Retinal pigment epithelial cell (primary cell): ENCODE results near the gene MED10.
A peak's percentile ranks its signal among the peaks of the same experiment; 100 is the strongest.

Experiments used
- DNase-seq: peaks from one replicate; pipeline ENCODE4 v3.0.0-alpha.2; 2010; ENCODE audit warnings: low read depth
- H3K4me3 ChIP-seq: 2 replicates; pipeline ENCODE4 v1.5.1; 2011; ENCODE audit warnings: mild to moderate bottlenecking, low read length, control low read depth, moderate library complexity
- TF ChIP-seq, protein P1 (sequence below): conservative IDR thresholded peaks from 2 replicates; pipeline ENCODE4 v1.5.1; 2011; ENCODE audit warnings: low read depth, low read length, control low read depth, inconsistent platforms

The MED10 gene

DNA sequence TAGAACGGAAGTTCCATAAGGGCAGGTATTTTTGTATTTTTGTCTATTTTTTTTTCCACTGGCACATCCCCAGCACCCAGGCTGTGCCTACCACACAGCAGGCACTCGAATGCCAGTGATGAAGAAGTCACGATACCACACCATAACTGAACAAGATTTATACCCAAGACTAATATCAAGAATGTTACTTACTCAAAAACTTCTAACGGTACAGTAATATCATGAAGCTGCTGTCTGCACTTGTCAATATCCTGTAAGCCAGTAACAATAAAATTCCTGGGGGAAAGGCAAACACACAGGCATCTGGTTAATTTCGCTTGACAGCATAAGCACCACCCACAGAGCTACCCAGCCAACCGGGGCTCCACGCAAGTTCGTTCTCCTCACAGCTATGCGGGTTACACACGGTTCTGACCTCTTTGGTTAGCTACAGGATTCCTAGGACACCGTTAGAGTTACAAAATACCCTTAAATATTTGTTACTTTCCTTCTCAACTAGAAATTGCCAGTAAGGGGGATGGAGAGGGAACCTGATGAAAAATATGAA lies 1.3 kb downstream of the MED10 start:
- TF ChIP-seq, protein P1, sequence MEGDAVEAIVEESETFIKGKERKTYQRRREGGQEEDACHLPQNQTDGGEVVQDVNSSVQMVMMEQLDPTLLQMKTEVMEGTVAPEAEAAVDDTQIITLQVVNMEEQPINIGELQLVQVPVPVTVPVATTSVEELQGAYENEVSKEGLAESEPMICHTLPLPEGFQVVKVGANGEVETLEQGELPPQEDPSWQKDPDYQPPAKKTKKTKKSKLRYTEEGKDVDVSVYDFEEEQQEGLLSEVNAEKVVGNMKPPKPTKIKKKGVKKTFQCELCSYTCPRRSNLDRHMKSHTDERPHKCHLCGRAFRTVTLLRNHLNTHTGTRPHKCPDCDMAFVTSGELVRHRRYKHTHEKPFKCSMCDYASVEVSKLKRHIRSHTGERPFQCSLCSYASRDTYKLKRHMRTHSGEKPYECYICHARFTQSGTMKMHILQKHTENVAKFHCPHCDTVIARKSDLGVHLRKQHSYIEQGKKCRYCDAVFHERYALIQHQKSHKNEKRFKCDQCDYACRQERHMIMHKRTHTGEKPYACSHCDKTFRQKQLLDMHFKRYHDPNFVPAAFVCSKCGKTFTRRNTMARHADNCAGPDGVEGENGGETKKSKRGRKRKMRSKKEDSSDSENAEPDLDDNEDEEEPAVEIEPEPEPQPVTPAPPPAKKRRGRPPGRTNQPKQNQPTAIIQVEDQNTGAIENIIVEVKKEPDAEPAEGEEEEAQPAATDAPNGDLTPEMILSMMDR = no peak
- H3K4me3 ChIP-seq = peak overlapping the region; percentile 93
- DNase-seq = no peak

DNA sequence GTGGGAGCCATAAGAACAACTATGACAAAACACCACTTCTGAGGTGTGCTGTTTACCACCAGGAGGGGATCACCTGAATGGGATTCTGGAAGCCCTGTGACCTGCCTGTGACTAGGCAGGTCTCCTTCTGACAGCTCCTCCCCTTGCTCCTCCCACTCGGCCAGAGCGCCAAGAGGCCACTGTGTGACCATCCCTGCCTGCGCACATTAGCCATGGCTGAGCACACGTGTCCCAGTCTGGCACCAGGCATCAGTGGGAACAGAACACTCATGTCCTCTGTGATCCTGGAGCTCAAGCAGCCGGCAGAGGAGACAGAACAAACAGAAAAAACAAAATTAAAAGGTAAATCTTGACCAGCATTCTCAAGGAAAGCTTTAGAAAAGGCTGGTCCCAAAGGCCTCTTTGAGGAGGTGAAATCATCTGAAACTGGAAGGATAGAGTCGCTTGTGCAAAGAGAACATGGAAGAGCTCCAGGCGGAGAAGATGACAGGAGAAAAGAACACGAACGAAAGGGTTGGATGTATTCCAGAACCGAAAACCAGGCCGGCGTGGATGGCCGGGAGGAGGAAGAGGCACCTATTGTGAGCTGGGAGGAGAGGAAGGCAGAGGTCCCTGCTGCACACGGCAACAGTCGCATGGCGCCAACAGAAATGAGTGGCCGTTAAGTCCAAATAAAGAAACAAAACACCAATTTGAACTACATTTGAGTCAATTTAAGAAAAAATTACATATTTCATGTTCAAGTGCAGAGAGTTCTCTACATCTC lies 5.1 kb downstream of the MED10 start:
- no peak overlapping the region for H3K4me3 ChIP-seq
- no peak for DNase-seq
- TF ChIP-seq, protein P1 = no peak

DNA sequence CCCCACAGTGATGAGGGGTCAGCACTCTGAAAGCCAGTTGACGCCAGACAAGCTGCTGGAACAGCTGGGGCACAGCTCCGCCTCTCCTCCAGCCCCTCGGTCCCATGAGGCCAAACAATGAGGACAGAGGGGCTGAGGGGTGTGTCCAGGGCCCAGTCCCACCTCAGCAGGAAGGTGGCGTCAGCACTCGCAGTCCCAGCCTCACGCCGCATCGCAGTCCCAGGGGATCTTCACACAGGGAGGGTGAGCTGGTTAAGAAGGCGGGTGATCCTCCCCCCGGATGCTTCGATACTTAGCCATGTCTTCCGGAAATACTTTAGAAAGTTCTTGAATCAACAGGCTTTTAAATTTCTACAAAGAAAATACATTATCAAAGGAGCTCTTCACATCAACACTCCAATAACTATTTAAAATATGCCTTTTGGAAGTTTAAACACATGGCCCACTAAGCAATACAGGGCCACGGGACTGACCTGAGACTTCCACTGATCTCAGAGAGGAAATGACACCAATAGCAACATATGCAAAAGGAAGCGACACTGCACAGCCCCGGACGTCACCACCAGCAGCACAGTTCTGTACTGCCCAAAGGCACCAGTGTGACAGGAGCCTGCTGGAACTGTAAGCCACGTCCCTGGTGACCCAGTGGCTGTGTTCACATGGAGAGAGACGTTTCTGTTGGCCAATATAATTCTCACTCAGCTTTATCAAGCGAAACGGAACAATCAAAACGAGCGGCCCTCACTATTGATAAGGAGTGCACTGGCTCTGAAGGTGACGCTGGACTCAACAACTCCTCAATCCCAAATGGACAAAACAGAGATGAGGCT lies 5.9 kb downstream of the MED10 start:
- H3K4me3 ChIP-seq = no peak overlapping the region
- TF ChIP-seq, protein P1 = no peak

DNA sequence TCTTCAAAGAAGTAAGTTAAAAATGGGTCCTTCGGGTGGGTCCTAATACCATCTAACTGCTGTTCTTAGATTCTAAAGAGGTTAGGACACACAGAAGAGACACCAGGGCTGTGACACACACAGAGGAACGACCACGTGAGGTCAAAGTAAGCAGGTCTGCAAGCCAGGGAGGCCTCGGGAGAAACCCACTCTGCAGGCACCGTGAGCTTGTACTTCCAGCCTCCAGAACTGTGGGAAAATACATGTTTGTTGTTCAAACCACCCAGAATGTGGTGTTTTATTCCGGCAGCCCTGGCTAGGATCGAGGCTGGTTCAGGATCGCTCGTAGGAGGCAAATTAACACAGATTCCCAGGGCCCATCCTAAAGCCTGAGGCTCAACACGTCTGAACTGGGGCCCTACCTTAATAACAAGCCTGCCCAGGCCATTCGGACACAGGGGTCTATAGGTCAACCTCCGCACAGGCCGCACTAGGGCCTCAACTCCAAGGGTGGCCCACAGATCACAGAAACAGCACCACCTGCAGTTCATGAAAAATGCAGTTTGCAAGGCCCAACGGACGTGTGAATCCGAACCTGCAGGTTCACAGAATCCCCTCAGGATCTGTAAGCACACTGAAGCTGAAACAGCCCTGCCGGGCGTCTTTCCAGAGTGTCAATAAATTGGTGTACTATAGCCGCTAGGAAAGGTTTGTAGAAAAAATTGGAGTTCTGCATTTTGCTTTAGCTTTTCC lies 7.1 kb downstream of the MED10 start:
- TF ChIP-seq, protein P1 = no peak
- H3K4me3 ChIP-seq = no peak overlapping the region
- DNase-seq = no peak

More for the DNA sequence above, 5.9 kb downstream of the MED10 start:
- no peak for DNase-seq

DNA sequence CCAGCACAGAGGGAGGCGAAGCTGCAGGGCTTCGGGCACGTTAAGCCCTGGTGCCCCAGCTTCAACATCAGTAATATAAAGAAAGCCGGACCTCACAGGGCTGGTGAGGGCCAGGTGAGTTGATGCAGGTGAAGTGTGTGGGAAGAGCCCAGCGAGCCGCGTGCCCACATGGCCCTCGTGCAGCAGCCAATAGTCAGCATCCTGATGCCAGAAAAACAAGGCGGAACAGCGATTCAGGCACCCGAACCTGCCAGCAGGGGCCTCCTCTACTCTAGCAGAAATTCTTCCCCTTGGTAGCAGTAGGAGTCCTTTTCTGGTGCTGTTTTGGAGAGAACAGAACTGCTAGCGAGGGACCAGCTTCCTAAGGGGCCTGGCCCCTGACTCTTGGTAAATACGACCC lies 7.8 kb downstream of the MED10 start:
- no peak overlapping the region for H3K4me3 ChIP-seq
- TF ChIP-seq, protein P1 = no peak
- no peak for DNase-seq

DNA sequence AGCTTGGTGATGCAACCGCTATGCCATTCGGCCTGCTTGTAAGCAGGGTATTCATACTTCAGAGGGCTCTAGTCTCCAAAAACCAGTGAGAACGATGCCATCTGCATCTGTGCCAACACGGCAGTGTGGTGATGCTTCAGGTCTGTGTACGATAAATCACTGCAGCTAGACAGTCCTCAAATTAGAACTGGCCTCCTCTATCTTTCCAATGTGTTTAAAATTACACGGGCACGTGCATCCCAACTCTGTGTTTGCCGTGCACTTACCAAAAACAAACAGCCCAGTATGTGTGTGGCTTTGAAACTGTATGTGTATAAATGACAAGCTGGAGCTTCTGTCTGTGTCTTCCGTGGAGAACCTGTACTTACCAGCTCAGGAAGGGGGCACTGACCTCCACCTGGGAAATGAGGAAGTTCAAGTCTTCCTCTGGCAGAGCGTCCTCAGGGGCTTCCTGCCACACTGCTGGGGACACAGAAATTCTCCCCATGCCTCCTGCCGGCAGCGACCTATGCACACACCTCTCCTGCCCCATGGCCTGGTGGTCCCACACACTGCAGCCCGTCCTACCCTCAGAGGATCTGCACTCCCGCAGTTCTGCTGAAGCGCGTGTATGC lies 12.3 kb downstream of the MED10 start:
- TF ChIP-seq, protein P1 = no peak
- DNase-seq = no peak
- H3K4me3 ChIP-seq = no peak overlapping the region
